HEK293 (cell line): Measurements from ENCODE around the gene TRMT13.

Experiments used
- CTCF ChIA-PET: fragments of 350-600 bp; formaldehyde crosslinking; extraction: SDS; loops from one replicate; lab custom pipeline; 2021; ENCODE audit warnings: antibody characterized with exemption; lab: Yijun Ruan, JAX
- POLR2A ChIA-PET: fragments of 300-600 bp; formaldehyde crosslinking; extraction: SDS; loops from one replicate; lab custom pipeline; 2020; ENCODE audit warnings: antibody characterized with exemption, inconsistent platforms; lab: Yijun Ruan, JAX
- H3K27ac ChIP-seq: fragments of 200-500 bp; sonication (Bioruptor generic); 2 replicates; pipeline ENCODE4 v1.5.1; 2014; ENCODE audit warnings: low read depth, low read length, control low read depth, inconsistent platforms; ENCODE audit errors: extremely low read depth
- H3K36me3 ChIP-seq, 2 experiments: fragments of 200-500 bp in 1 of 2; sonication (Bioruptor generic) in 1 of 2; 1 replicate in 1 of 2; 2 replicates in 1 of 2; pipeline ENCODE4 v1.5.1; 2014 to 2017; ENCODE audit warnings: inconsistent platforms in 2 of 2, low read length in 2 of 2; ENCODE audit not compliant: control insufficient read depth in 2 of 2, insufficient read depth in 1 of 2
- H3K4me1 ChIP-seq: fragments of 200-500 bp; sonication (Bioruptor generic); 2 replicates; pipeline ENCODE4 v1.5.1; 2014; ENCODE audit warnings: mild to moderate bottlenecking, low read length, inconsistent platforms; ENCODE audit not compliant: control insufficient read depth, insufficient read depth
- H3K4me3 ChIP-seq: 2 replicates; pipeline ENCODE4 v1.5.1; 2011; ENCODE audit warnings: low read depth, mild to moderate bottlenecking, control low read depth, low read length, moderate library complexity
- H3K9me3 ChIP-seq: fragments of 200-500 bp; sonication (Bioruptor generic); 2 replicates; pipeline ENCODE4 v1.5.1; 2014; ENCODE audit warnings: low read depth, low read length, inconsistent platforms; ENCODE audit not compliant: control insufficient read depth, insufficient read depth
- GLIS2 ChIP-seq: fragments of 450-650 bp; formaldehyde crosslinking; IDR thresholded peaks from 2 replicates; pipeline ENCODE4 v1.5.1; 2016; ENCODE audit warnings: missing biosample characterization, missing genetic modification characterization
- HIC1 ChIP-seq: fragments of 450-650 bp; formaldehyde crosslinking; IDR thresholded peaks from 2 replicates; pipeline ENCODE4 v1.5.1; 2016; ENCODE audit warnings: missing biosample characterization, missing genetic modification characterization
- YY2 ChIP-seq: fragments of 450-650 bp; formaldehyde crosslinking; IDR thresholded peaks from 2 replicates; pipeline ENCODE4 v1.5.1; 2016; ENCODE audit warnings: missing biosample characterization, missing genetic modification characterization
- ZBTB17 ChIP-seq: fragments of 450-650 bp; formaldehyde crosslinking; IDR thresholded peaks from 2 replicates; pipeline ENCODE4 v1.5.1; 2016; ENCODE audit warnings: missing biosample characterization, missing genetic modification characterization
- ZBTB20 ChIP-seq: fragments of 450-650 bp; formaldehyde crosslinking; IDR thresholded peaks from 2 replicates; pipeline ENCODE4 v1.5.1; 2016; ENCODE audit warnings: missing biosample characterization, missing genetic modification characterization
- ZNF2 ChIP-seq: fragments of 450-650 bp; formaldehyde crosslinking; IDR thresholded peaks from 2 replicates; pipeline ENCODE4 v1.5.1; 2016; ENCODE audit warnings: missing biosample characterization, missing genetic modification characterization
- ZNF529 ChIP-seq: fragments of 450-650 bp; formaldehyde crosslinking; IDR thresholded peaks from 2 replicates; pipeline ENCODE4 v1.5.1; 2017; ENCODE audit warnings: missing genetic modification characterization, missing biosample characterization; ENCODE audit not compliant: insufficient replicate concordance
- ZNF670 ChIP-seq: fragments of 450-650 bp; formaldehyde crosslinking; IDR thresholded peaks from 2 replicates; pipeline ENCODE4 v1.5.1; 2016; ENCODE audit warnings: missing biosample characterization, missing genetic modification characterization, low read depth
- ZNF837 ChIP-seq: fragments of 450-650 bp; formaldehyde crosslinking; IDR thresholded peaks from 2 replicates; pipeline ENCODE4 v1.5.1; 2016; ENCODE audit warnings: missing biosample characterization, missing genetic modification characterization
- ZNF843 ChIP-seq: fragments of 450-650 bp; formaldehyde crosslinking; IDR thresholded peaks from 2 replicates; pipeline ENCODE4 v1.5.1; 2016; ENCODE audit warnings: missing biosample characterization, missing genetic modification characterization
- TF ChIP-seq, protein P1 (sequence below): fragments of 450-650 bp; formaldehyde crosslinking; IDR thresholded peaks from 2 replicates; pipeline ENCODE4 v1.5.1; 2017; ENCODE audit warnings: missing biosample characterization, missing genetic modification characterization
- TF ChIP-seq, protein P2 (sequence below): fragments of 450-650 bp; formaldehyde crosslinking; IDR thresholded peaks from 2 replicates; pipeline ENCODE4 v1.5.0; 2017; ENCODE audit warnings: missing biosample characterization, missing genetic modification characterization, borderline replicate concordance
- TF ChIP-seq, protein P3 (sequence below): fragments of 450-650 bp; formaldehyde crosslinking; IDR thresholded peaks from 2 replicates; pipeline ENCODE4 v1.5.1; 2016; ENCODE audit warnings: missing biosample characterization, missing genetic modification characterization, borderline replicate concordance
- TF ChIP-seq, protein P4 (sequence below): fragments of 450-650 bp; formaldehyde crosslinking; IDR thresholded peaks from 2 replicates; pipeline ENCODE4 v1.5.1; 2016; ENCODE audit warnings: missing biosample characterization, missing genetic modification characterization
- TF ChIP-seq, protein P5 (sequence below): fragments of 450-650 bp; formaldehyde crosslinking; IDR thresholded peaks from 2 replicates; pipeline ENCODE4 v1.5.1; 2016; ENCODE audit warnings: missing biosample characterization, missing genetic modification characterization

TRMT13 gene

DNA sequence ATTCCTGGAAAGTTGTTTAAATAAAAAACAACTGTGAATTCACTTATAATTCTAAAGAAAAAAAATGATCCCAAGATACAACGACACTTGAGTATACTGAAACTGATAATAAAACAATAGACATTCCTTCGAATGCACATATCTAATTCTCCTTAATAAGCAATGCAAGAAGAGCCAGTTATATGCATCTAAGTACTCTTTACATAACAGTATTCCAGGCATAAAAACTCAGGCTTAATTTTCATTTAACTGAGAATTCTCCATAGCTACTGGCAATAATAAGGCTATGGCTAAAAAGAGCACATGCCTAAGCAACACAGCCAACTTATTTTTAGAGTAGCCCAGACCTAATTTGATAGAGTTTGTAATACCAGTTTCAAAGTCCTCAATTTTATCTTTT is 31.4 kb upstream of the TRMT13 start:
- H3K36me3 ChIP-seq, result peaks cover 68 to 88% of the 10 kb centered on the region in 2 experiments
- no peaks in the 10 kb centered on the region for H3K4me1 ChIP-seq
- CTCF ChIA-PET, result no interaction called here
- H3K9me3 ChIP-seq, result no peaks in the 10 kb centered on the region
- H3K4me3 ChIP-seq, result no peak overlapping the region
- H3K27ac ChIP-seq, result no peak overlapping the region
- POLR2A ChIA-PET, result no interaction called here
- TF ChIP-seq GLIS2 (tag by site-specific recombination) (no peak), YY2 (tag by site-specific recombination) (no peak), ZNF2 (no peak), ZNF843 (tag by site-specific recombination) (no peak), ZNF529 (tag by site-specific recombination) (no peak), ZBTB20 (tag by site-specific recombination) (no peak), ZBTB17 (tag by site-specific recombination) (no peak)
- TF ChIP-seq, protein P1, sequence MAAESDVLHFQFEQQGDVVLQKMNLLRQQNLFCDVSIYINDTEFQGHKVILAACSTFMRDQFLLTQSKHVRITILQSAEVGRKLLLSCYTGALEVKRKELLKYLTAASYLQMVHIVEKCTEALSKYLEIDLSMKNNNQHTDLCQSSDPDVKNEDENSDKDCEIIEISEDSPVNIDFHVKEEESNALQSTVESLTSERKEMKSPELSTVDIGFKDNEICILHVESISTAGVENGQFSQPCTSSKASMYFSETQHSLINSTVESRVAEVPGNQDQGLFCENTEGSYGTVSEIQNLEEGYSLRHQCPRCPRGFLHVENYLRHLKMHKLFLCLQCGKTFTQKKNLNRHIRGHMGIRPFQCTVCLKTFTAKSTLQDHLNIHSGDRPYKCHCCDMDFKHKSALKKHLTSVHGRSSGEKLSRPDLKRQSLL (tag by site-specific recombination), result no peak
- TF ChIP-seq, protein P2, sequence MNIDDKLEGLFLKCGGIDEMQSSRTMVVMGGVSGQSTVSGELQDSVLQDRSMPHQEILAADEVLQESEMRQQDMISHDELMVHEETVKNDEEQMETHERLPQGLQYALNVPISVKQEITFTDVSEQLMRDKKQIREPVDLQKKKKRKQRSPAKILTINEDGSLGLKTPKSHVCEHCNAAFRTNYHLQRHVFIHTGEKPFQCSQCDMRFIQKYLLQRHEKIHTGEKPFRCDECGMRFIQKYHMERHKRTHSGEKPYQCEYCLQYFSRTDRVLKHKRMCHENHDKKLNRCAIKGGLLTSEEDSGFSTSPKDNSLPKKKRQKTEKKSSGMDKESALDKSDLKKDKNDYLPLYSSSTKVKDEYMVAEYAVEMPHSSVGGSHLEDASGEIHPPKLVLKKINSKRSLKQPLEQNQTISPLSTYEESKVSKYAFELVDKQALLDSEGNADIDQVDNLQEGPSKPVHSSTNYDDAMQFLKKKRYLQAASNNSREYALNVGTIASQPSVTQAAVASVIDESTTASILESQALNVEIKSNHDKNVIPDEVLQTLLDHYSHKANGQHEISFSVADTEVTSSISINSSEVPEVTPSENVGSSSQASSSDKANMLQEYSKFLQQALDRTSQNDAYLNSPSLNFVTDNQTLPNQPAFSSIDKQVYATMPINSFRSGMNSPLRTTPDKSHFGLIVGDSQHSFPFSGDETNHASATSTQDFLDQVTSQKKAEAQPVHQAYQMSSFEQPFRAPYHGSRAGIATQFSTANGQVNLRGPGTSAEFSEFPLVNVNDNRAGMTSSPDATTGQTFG (tag by site-specific recombination), result no peak
- TF ChIP-seq, protein P3, sequence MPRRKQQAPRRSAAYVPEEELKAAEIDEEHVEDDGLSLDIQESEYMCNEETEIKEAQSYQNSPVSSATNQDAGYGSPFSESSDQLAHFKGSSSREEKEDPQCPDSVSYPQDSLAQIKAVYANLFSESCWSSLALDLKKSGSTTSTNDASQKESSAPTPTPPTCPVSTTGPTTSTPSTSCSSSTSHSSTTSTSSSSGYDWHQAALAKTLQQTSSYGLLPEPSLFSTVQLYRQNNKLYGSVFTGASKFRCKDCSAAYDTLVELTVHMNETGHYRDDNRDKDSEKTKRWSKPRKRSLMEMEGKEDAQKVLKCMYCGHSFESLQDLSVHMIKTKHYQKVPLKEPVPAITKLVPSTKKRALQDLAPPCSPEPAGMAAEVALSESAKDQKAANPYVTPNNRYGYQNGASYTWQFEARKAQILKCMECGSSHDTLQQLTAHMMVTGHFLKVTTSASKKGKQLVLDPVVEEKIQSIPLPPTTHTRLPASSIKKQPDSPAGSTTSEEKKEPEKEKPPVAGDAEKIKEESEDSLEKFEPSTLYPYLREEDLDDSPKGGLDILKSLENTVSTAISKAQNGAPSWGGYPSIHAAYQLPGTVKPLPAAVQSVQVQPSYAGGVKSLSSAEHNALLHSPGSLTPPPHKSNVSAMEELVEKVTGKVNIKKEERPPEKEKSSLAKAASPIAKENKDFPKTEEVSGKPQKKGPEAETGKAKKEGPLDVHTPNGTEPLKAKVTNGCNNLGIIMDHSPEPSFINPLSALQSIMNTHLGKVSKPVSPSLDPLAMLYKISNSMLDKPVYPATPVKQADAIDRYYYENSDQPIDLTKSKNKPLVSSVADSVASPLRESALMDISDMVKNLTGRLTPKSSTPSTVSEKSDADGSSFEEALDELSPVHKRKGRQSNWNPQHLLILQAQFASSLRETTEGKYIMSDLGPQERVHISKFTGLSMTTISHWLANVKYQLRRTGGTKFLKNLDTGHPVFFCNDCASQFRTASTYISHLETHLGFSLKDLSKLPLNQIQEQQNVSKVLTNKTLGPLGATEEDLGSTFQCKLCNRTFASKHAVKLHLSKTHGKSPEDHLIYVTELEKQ, result no peak

GRCh38 chr1:100107696-100108095 is 25.3 kb upstream of the TRMT13 start:
- Histone ChIP-seq H3K27ac (no peak overlapping the region), H3K4me3 (no peak overlapping the region), H3K36me3 (peaks cover 63 to 64% of the 10 kb centered on the region in 2 experiments), H3K9me3 (no peaks in the 10 kb centered on the region), H3K4me1 (no peaks in the 10 kb centered on the region)
- ChIA-PET POLR2A (no interaction called here), CTCF (no interaction called here)
- TF ChIP-seq ZNF670 (tag by site-specific recombination) (no peak), HIC1 (tag by site-specific recombination) (no peak), ZNF837 (tag by site-specific recombination) (no peak)
- TF ChIP-seq, protein P4, sequence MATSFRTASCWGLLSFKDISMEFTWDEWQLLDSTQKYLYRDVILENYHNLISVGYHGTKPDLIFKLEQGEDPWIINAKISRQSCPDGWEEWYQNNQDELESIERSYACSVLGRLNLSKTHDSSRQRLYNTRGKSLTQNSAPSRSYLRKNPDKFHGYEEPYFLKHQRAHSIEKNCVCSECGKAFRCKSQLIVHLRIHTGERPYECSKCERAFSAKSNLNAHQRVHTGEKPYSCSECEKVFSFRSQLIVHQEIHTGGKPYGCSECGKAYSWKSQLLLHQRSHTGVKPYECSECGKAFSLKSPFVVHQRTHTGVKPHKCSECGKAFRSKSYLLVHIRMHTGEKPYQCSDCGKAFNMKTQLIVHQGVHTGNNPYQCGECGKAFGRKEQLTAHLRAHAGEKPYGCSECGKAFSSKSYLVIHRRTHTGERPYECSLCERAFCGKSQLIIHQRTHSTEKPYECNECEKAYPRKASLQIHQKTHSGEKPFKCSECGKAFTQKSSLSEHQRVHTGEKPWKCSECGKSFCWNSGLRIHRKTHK, result no peak
- TF ChIP-seq, protein P5, sequence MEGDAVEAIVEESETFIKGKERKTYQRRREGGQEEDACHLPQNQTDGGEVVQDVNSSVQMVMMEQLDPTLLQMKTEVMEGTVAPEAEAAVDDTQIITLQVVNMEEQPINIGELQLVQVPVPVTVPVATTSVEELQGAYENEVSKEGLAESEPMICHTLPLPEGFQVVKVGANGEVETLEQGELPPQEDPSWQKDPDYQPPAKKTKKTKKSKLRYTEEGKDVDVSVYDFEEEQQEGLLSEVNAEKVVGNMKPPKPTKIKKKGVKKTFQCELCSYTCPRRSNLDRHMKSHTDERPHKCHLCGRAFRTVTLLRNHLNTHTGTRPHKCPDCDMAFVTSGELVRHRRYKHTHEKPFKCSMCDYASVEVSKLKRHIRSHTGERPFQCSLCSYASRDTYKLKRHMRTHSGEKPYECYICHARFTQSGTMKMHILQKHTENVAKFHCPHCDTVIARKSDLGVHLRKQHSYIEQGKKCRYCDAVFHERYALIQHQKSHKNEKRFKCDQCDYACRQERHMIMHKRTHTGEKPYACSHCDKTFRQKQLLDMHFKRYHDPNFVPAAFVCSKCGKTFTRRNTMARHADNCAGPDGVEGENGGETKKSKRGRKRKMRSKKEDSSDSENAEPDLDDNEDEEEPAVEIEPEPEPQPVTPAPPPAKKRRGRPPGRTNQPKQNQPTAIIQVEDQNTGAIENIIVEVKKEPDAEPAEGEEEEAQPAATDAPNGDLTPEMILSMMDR (tag by site-specific recombination), result no peak
